GM23338 (cell line): ENCODE data around the gene PTPRN2. TPM values are rescaled to one million over a fixed set of nuclear protein-coding genes. Genes with fewer than 3 reads are reported as not detected.

Source experiments
- ATAC-seq: fragments of 200-7000 bp; cut with Tn5 transposase; 3 replicates; pipeline ENCODE4 v1.9.1; 2020
- DNase-seq: peaks from one replicate; pipeline ENCODE4 v3.0.0-alpha.2; 2015; ENCODE audit warnings: low spot score
- H2AFZ ChIP-seq: fragments of 200-600 bp; sonication (generic); 2 replicates; pipeline ENCODE4 v1.8.0; 2016; ENCODE audit warnings: antibody characterized with exemption, mild to moderate bottlenecking, moderate library complexity
- H3F3A ChIP-seq: fragments of 200-600 bp; sonication (generic); replicated peaks from 2 replicates; pipeline ENCODE4 v1.8.0; 2017; ENCODE audit warnings: antibody characterized with exemption, mixed run types, low read depth
- H3K27ac ChIP-seq: fragments of 200-600 bp; sonication (generic); 2 replicates; pipeline ENCODE4 v1.6.1; 2016; ENCODE audit warnings: low read depth
- H3K27me3 ChIP-seq: fragments of 200-600 bp; sonication (generic); 2 replicates; pipeline ENCODE4 v1.8.0; 2016; ENCODE audit warnings: mild to moderate bottlenecking, mixed run types, moderate library complexity; ENCODE audit not compliant: insufficient read depth
- H3K36me3 ChIP-seq: fragments of 200-600 bp; sonication (generic); 2 replicates; pipeline ENCODE4 v1.8.0; 2016; ENCODE audit warnings: mild to moderate bottlenecking; ENCODE audit not compliant: insufficient read depth
- H3K4me1 ChIP-seq: fragments of 200-600 bp; sonication (generic); 2 replicates; pipeline ENCODE4 v1.8.0; 2016; ENCODE audit warnings: mild to moderate bottlenecking, moderate library complexity; ENCODE audit not compliant: insufficient read depth
- H3K4me2 ChIP-seq: fragments of 200-600 bp; sonication (generic); 2 replicates; pipeline ENCODE4 v1.7.1; 2017; ENCODE audit warnings: mixed run types
- H3K4me3 ChIP-seq: fragments of 200-600 bp; sonication (generic); 2 replicates; pipeline ENCODE4 v1.6.1; 2016; ENCODE audit warnings: mixed run types
- H3K79me2 ChIP-seq: fragments of 200-600 bp; sonication (generic); replicated peaks from 2 replicates; pipeline ENCODE4 v1.8.0; 2017; ENCODE audit warnings: mild to moderate bottlenecking; ENCODE audit not compliant: insufficient read depth
- H3K9me2 ChIP-seq: fragments of 200-600 bp; sonication (generic); 2 replicates; pipeline ENCODE4 v1.8.0; 2017; ENCODE audit not compliant: insufficient read depth
- H4K20me1 ChIP-seq: fragments of 200-600 bp; sonication (generic); replicated peaks from 2 replicates; pipeline ENCODE4 v1.8.0; 2017; ENCODE audit warnings: mild to moderate bottlenecking; ENCODE audit not compliant: insufficient read depth
- H3K27ac Mint-ChIP-seq: 2 replicates; pipeline ENCODE4 v1.8.0; 2020; ENCODE audit warnings: inconsistent platforms, mild to moderate bottlenecking, moderate library complexity, mixed read lengths
- H3K27me3 Mint-ChIP-seq: 3 replicates; pipeline ENCODE4 v1.8.0; 2022; ENCODE audit warnings: low read depth, mild to moderate bottlenecking, moderate library complexity, mixed read lengths, inconsistent platforms; ENCODE audit not compliant: insufficient read depth, poor library complexity
- H3K36me3 Mint-ChIP-seq: 3 replicates; pipeline ENCODE4 v1.8.0; 2021; ENCODE audit warnings: low read depth, mild to moderate bottlenecking, inconsistent platforms, moderate library complexity, mixed read lengths
- H3K4me1 Mint-ChIP-seq: 3 replicates; pipeline ENCODE4 v1.8.0; 2020; ENCODE audit warnings: mild to moderate bottlenecking, inconsistent platforms, mixed read lengths
- H3K4me3 Mint-ChIP-seq: 3 replicates; pipeline ENCODE4 v1.8.0; 2021; ENCODE audit warnings: moderate library complexity, mild to moderate bottlenecking, inconsistent platforms, mixed read lengths
- H3K9me3 Mint-ChIP-seq: 3 replicates; pipeline ENCODE4 v1.8.0; 2020; ENCODE audit warnings: moderate library complexity, mild to moderate bottlenecking, inconsistent platforms, mixed read lengths
- EZH2 ChIP-seq: fragments of 200-600 bp; sonication (generic); IDR thresholded peaks from one replicate; pipeline ENCODE4 v1.8.0; 2017; ENCODE audit warnings: antibody characterized with exemption, mild to moderate bottlenecking, low read depth; ENCODE audit not compliant: unreplicated experiment
- EZH2phosphoT487 ChIP-seq: fragments of 200-600 bp; sonication (generic); IDR thresholded peaks from one replicate; pipeline ENCODE4 v1.8.1; 2018; ENCODE audit warnings: antibody characterized with exemption; ENCODE audit not compliant: unreplicated experiment
- JUNB ChIP-seq: IDR thresholded peaks from one replicate; pipeline ENCODE4 v1.6.1; 2016; ENCODE audit warnings: antibody characterized with exemption; ENCODE audit not compliant: unreplicated experiment
- NANOG ChIP-seq: IDR thresholded peaks from 2 replicates; pipeline ENCODE4 v1.6.1; 2016; ENCODE audit warnings: antibody characterized with exemption, borderline replicate concordance
- POLR2AphosphoS5 ChIP-seq: IDR thresholded peaks from 2 replicates; pipeline ENCODE4 v1.6.1; 2016; ENCODE audit warnings: antibody characterized with exemption, low read depth
- STAT1 ChIP-seq: IDR thresholded peaks from one replicate; pipeline ENCODE4 v1.6.1; 2016; ENCODE audit warnings: antibody characterized with exemption; ENCODE audit not compliant: unreplicated experiment
- ZNF114 ChIP-seq: fragments of 250-450 bp; sonication (Bioruptor Pico); IDR thresholded peaks from 2 replicates; pipeline ENCODE4 v1.5.0; 2020; ENCODE audit warnings: mild to moderate bottlenecking, moderate library complexity
- ZNF331 ChIP-seq: fragments of 250-450 bp; sonication (Bioruptor Pico); IDR thresholded peaks from 2 replicates; pipeline ENCODE4 v1.5.0; 2020; ENCODE audit warnings: low read depth, mild to moderate bottlenecking, moderate library complexity
- ZNF462 ChIP-seq: fragments of 250-450 bp; sonication (Bioruptor Pico); IDR thresholded peaks from 2 replicates; pipeline ENCODE4 v1.5.0; 2020; ENCODE audit warnings: mild to moderate bottlenecking, moderate library complexity
- polyA plus RNA-seq: library from polyadenylated mRNA; unstranded; fragments of >200 nt; fragmentation: Nextera tagmentation; extraction: Ambion mirVana; gene quantifications from 2 replicates; pipeline ENCODE4 v1.2.1, GENCODE V29; 2016
- total RNA-seq: library from RNA; depleted of rRNA; stranded (reverse); fragments of >200 nt; shearing (Covaris generic); gene quantifications from 2 replicates; pipeline ENCODE4 v1.2.3, GENCODE V29; 2014
- TF ChIP-seq, protein P1 (sequence below): IDR thresholded peaks from one replicate; pipeline ENCODE4 v1.6.1; 2018; ENCODE audit warnings: antibody characterized with exemption; ENCODE audit not compliant: unreplicated experiment
- TF ChIP-seq, protein P2 (sequence below): IDR thresholded peaks from 2 replicates; pipeline ENCODE4 v1.6.1; 2016; ENCODE audit warnings: antibody characterized with exemption

PTPRN2 gene
- total and polyA plus RNA-seq, 2 experiments from 2014 or later: 0.87 to 4.0 TPM

DNA sequence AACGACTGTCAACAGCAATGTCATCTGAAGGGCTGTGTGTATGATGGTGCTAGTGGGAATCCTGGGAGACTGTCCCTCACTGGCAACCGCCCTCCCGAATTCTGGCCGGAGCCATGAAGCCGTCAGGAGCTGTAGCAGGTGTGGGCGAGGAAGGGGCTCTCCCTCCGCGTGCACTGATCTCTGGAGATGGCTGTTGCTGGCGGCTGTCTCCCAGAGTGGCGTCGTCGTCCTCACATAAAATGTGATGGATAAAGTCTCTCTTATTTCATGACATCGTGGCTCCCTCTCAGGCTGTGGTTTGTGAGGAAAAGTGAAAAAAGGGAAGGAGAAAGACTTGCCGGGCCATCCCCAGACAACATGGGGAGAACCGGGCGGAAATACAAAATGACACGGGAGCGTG, 1034.4 kb downstream of the PTPRN2 start (continued):
- TF ChIP-seq ZNF462 (CRISPR knock-in tag) (no peak), EZH2 (no peak)

DNA sequence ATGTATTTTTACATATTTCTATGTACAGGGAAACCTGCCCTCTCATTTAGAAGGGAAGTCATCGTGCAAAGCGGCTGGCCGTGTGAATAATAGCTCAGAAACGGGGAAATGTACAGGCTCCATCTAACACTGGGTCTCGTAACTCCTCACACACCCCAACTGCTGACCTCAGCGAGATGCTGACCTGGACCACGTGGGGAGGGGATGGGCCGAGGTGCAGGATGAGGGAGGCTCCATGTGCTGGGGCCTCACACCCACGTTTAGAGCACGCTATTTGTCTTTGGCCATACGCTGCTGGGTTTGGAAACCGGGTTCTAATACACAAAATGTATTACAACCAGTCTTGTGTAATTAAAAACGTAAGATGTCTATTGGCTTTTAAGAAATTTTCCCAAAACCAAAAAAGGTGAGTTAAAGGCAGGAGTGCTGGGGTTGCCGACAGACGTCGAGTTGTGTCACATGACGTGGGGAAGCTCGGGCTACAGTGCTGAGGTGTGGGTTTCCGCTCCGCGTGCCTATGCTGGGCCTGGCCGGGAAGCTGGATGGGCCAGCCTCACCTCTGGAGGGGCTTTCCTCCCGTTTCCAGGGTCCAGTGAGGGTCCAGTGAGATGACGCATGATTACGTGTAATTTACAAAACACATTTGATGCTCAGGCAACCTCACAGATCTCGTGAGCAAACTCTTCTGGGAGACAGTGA, 1035.2 kb downstream of the PTPRN2 start:
- Histone ChIP-seq H3K4me1 (no peaks in the 10 kb centered on the region), H3K4me3 (no peak overlapping the region), H3K79me2 (no peaks in the 10 kb centered on the region), H3K4me2 (no peak overlapping the region), H3K36me3 (no peaks in the 10 kb centered on the region), H3K27ac (no peak overlapping the region), H3K9me2 (no peaks in the 10 kb centered on the region), H4K20me1 (no peaks in the 10 kb centered on the region), H3K27me3 (no peaks in the 10 kb centered on the region), H3F3A (peaks cover 11% of the 10 kb centered on the region), H2AFZ (no peak overlapping the region)
- Mint-ChIP-seq H3K9me3 (peaks cover 61% of the 10 kb centered on the region), H3K27me3 (peaks cover 7% of the 10 kb centered on the region), H3K4me1 (no peaks in the 10 kb centered on the region), H3K36me3 (peaks cover 45% of the 10 kb centered on the region), H3K27ac (no peak overlapping the region), H3K4me3 (no peak overlapping the region)
- ATAC-seq (no peak), DNase-seq (no peak)
- no peak for TF ChIP-seq EZH2phosphoT487
- no peak for TF ChIP-seq NANOG
- TF ChIP-seq EZH2: no peak
- TF ChIP-seq STAT1: no peak
- no peak for TF ChIP-seq JUNB
- TF ChIP-seq POLR2AphosphoS5: no peak
- TF ChIP-seq, protein P1, sequence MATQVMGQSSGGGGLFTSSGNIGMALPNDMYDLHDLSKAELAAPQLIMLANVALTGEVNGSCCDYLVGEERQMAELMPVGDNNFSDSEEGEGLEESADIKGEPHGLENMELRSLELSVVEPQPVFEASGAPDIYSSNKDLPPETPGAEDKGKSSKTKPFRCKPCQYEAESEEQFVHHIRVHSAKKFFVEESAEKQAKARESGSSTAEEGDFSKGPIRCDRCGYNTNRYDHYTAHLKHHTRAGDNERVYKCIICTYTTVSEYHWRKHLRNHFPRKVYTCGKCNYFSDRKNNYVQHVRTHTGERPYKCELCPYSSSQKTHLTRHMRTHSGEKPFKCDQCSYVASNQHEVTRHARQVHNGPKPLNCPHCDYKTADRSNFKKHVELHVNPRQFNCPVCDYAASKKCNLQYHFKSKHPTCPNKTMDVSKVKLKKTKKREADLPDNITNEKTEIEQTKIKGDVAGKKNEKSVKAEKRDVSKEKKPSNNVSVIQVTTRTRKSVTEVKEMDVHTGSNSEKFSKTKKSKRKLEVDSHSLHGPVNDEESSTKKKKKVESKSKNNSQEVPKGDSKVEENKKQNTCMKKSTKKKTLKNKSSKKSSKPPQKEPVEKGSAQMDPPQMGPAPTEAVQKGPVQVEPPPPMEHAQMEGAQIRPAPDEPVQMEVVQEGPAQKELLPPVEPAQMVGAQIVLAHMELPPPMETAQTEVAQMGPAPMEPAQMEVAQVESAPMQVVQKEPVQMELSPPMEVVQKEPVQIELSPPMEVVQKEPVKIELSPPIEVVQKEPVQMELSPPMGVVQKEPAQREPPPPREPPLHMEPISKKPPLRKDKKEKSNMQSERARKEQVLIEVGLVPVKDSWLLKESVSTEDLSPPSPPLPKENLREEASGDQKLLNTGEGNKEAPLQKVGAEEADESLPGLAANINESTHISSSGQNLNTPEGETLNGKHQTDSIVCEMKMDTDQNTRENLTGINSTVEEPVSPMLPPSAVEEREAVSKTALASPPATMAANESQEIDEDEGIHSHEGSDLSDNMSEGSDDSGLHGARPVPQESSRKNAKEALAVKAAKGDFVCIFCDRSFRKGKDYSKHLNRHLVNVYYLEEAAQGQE: no peak
- TF ChIP-seq, protein P2, sequence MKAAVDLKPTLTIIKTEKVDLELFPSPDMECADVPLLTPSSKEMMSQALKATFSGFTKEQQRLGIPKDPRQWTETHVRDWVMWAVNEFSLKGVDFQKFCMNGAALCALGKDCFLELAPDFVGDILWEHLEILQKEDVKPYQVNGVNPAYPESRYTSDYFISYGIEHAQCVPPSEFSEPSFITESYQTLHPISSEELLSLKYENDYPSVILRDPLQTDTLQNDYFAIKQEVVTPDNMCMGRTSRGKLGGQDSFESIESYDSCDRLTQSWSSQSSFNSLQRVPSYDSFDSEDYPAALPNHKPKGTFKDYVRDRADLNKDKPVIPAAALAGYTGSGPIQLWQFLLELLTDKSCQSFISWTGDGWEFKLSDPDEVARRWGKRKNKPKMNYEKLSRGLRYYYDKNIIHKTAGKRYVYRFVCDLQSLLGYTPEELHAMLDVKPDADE: no peak
- TF ChIP-seq ZNF331 (CRISPR knock-in tag): no peak
- TF ChIP-seq ZNF114: no peak
